SH-SY5Y (cell line): ENCODE measurements around the gene TTC21A.

Source experiments
- GATA2 ChIP-seq: IDR thresholded peaks from 2 replicates; pipeline ENCODE4 v1.6.1; 2011; ENCODE audit warnings: mild to moderate bottlenecking, low read depth, low read length
- GATA3 ChIP-seq: IDR thresholded peaks from 2 replicates; pipeline ENCODE4 v1.6.1; 2011; ENCODE audit warnings: low read depth, mild to moderate bottlenecking, low read length, moderate library complexity

Gene TTC21A

GRCh38 chr3:39144748-39145380, 37.4 kb downstream of the TTC21A start:
- TF ChIP-seq GATA3 = no peak
- TF ChIP-seq GATA2 = no peak

GRCh38 chr3:39146083-39146501, 38.6 kb downstream of the TTC21A start:
- no peak for TF ChIP-seq GATA3
- TF ChIP-seq GATA2 = no peak

- no peak for TF ChIP-seq GATA2
- no peak for TF ChIP-seq GATA3
These were observed 39.4 kb downstream of the TTC21A start for GRCh38 chr3:39146611-39147591.

GRCh38 chr3:39147711-39148434, 40.4 kb downstream of the TTC21A start:
- TF ChIP-seq GATA2 (no peak), GATA3 (no peak)

GRCh38 chr3:39148435-39149058, 41.1 kb downstream of the TTC21A start:
- TF ChIP-seq GATA3 (no peak), GATA2 (no peak)

GRCh38 chr3:39149059-39149455, 41.6 kb downstream of the TTC21A start:
- TF ChIP-seq GATA2 = no peak

DNA sequence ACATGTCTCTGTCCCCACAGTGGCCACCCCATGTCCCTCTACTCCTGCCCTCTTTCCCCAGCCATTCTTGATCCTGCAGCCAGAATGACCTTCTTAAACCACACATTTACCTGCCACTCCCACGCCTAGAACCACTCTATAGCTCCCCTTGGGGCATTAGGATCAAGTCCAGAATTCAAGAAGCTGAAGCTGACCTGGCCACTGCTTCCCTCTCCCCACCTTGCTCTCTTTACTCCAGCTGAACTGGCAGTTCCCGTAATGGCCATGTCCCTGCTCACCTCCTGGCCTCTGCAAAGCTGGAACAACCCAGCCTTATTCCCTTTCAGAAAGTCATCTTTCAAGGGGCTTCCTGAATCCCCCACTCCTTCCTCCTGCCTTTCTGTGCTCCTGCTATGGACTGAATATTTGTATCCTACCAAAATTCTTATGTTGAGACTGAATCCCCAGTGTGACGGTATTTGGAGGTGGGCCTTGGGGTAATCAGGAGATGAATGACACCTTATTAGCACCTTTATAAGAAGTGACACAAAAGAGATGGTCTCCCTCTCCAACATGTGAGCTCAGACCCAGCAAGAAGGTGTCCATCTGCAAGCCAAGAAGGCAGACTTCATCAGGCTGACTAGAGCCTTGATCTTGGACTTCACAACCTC, 42.1 kb downstream of the TTC21A start:
- TF ChIP-seq GATA3 = no peak

GRCh38 chr3:39150148-39150802, 42.8 kb downstream of the TTC21A start:
- TF ChIP-seq GATA2 (no peak), GATA3 (no peak)

GRCh38 chr3:39150803-39151631, 43.5 kb downstream of the TTC21A start:
- TF ChIP-seq GATA3 = no peak
- no peak for TF ChIP-seq GATA2

DNA sequence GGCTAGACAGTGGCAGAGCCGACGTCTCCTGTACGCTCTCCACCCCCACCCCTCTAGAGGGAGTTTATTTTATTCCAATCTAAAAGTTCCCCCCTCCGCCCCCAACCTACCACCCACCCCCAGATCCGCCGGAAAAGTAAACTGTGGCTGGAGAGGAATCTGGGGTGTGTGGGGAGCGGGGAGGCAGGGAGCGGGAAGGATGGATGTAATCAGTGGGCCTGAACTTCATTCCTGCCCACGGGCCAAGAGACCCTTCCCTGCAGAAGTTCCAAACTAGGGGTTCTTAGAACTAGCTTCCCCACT, 46.4 kb downstream of the TTC21A start:
- no peak for TF ChIP-seq GATA3

GRCh38 chr3:39154280-39155021, 47.0 kb downstream of the TTC21A start:
- no peak for TF ChIP-seq GATA3
- no peak for TF ChIP-seq GATA2

DNA sequence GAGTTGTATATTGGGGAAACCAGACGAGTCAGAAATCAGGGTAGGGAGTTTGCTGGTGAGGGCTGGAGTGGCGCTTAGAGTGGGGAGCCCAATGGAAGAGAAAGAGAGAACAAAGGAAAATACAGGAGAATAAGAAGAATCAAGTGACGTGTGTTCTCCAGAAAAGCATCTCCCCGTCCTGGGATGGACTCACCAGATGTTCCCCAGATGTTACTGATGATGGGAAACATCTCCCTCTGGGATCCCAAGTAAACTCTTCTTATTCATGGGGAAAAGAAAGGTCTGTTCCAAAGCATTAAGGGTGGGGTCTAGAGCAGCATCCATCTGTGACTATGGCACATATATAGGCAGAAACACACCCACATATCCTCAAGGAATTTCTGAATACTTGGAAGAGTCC, 48.9 kb downstream of the TTC21A start:
- no peak for TF ChIP-seq GATA3
- no peak for TF ChIP-seq GATA2
